ENCODE results near the gene AMH. TPM values are rescaled to one million over a fixed set of nuclear protein-coding genes. Genes with fewer than 3 reads are reported as not detected.

Gene AMH
- total RNA-seq, 2 donors from 2014 or later = 0.50 to 2.7 TPM

- Mint-ChIP-seq H3K36me3 (ENCODE audit: low read depth) (peaks cover 5% of the 10 kb centered on the region), H3K27me3 (no peaks in the 10 kb centered on the region), H3K4me3 (peak overlapping the region; percentile 67), H3K27ac (no peak overlapping the region), H3K4me1 (peaks cover 43% of the 10 kb centered on the region)
- ATAC-seq (no peak), DNase-seq (no peak)
- H3K9me3 ChIP-seq (ENCODE audit: control insufficient read depth, low read length, poor library complexity, severe bottlenecking) = no peaks in the 10 kb centered on the region
These were observed 6.3 kb upstream of the AMH start for GRCh38 chr19:2242816-2243215.

GRCh38 chr19:2243274-2244124 is 5.6 kb upstream of the AMH start:
- DNase-seq (no peak), ATAC-seq (no peak)
- H3K4me3 Mint-ChIP-seq = peak overlapping the region; percentile 67
- no peaks in the 10 kb centered on the region for H3K27me3 Mint-ChIP-seq
- H3K9me3 ChIP-seq (ENCODE audit: control insufficient read depth, low read length, poor library complexity, severe bottlenecking) = no peaks in the 10 kb centered on the region
- H3K4me1 Mint-ChIP-seq = peaks cover 36% of the 10 kb centered on the region
- no peak overlapping the region for H3K27ac Mint-ChIP-seq
- H3K36me3 Mint-ChIP-seq (ENCODE audit: low read depth) = peaks cover 5% of the 10 kb centered on the region

GRCh38 chr19:2244125-2244411 is 5.1 kb upstream of the AMH start:
- Mint-ChIP-seq H3K27me3 (no peaks in the 10 kb centered on the region), H3K4me1 (peaks cover 33% of the 10 kb centered on the region), H3K27ac (no peak overlapping the region), H3K36me3 (ENCODE audit: low read depth) (peaks cover 5% of the 10 kb centered on the region), H3K4me3 (no peak overlapping the region)
- no peaks in the 10 kb centered on the region for H3K9me3 ChIP-seq (ENCODE audit: control insufficient read depth, low read length, poor library complexity, severe bottlenecking)
- ATAC-seq (no peak), DNase-seq (no peak)

GRCh38 chr19:2244486-2244885 is 4.6 kb upstream of the AMH start:
- no peak for ATAC-seq

GRCh38 chr19:2245273-2245672 is 3.9 kb upstream of the AMH start:
- ATAC-seq (no peak), DNase-seq (no peak)
- Mint-ChIP-seq H3K27me3 (no peaks in the 10 kb centered on the region), H3K4me3 (no peak overlapping the region), H3K27ac (no peak overlapping the region), H3K36me3 (ENCODE audit: low read depth) (peaks cover 5% of the 10 kb centered on the region), H3K4me1 (peaks cover 27% of the 10 kb centered on the region)
- H3K9me3 ChIP-seq (ENCODE audit: control insufficient read depth, low read length, poor library complexity, severe bottlenecking) = no peaks in the 10 kb centered on the region

More at GRCh38 chr19:2244486-2244885, 4.6 kb upstream of the AMH start:
- H3K36me3 Mint-ChIP-seq (ENCODE audit: low read depth) = peaks cover 5% of the 10 kb centered on the region
- no peak for DNase-seq
- H3K9me3 ChIP-seq (ENCODE audit: control insufficient read depth, low read length, poor library complexity, severe bottlenecking) = no peaks in the 10 kb centered on the region
- H3K4me3 Mint-ChIP-seq = no peak overlapping the region
- H3K4me1 Mint-ChIP-seq = peaks cover 31% of the 10 kb centered on the region
- no peak overlapping the region for H3K27ac Mint-ChIP-seq
- H3K27me3 Mint-ChIP-seq = no peaks in the 10 kb centered on the region

GRCh38 chr19:2246014-2246620 is 3.0 kb upstream of the AMH start:
- DNase-seq (no peak), ATAC-seq (no peak)
- H3K36me3 Mint-ChIP-seq (ENCODE audit: low read depth) = peaks cover 5% of the 10 kb centered on the region
- peak overlapping the region; percentile 24 for H3K27ac Mint-ChIP-seq
- peaks cover 19% of the 10 kb centered on the region for H3K4me1 Mint-ChIP-seq
- H3K4me3 Mint-ChIP-seq = no peak overlapping the region
- no peaks in the 10 kb centered on the region for H3K9me3 ChIP-seq (ENCODE audit: control insufficient read depth, low read length, poor library complexity, severe bottlenecking)
- H3K27me3 Mint-ChIP-seq = no peaks in the 10 kb centered on the region

- Mint-ChIP-seq H3K27me3 (no peaks in the 10 kb centered on the region), H3K27ac (no peak overlapping the region), H3K4me1 (peaks cover 11% of the 10 kb centered on the region), H3K36me3 (ENCODE audit: low read depth) (peaks cover 5% of the 10 kb centered on the region), H3K4me3 (no peak overlapping the region)
- DNase-seq = no peak
- no peak for ATAC-seq
- no peaks in the 10 kb centered on the region for H3K9me3 ChIP-seq (ENCODE audit: control insufficient read depth, low read length, poor library complexity, severe bottlenecking)
These were observed 2.2 kb upstream of the AMH start for GRCh38 chr19:2246801-2247361.

GRCh38 chr19:2247433-2248101 is 1.6 kb upstream of the AMH start:
- no peaks in the 10 kb centered on the region for H3K9me3 ChIP-seq (ENCODE audit: control insufficient read depth, low read length, poor library complexity, severe bottlenecking)
- Mint-ChIP-seq H3K36me3 (ENCODE audit: low read depth) (peaks cover 4% of the 10 kb centered on the region), H3K27me3 (no peaks in the 10 kb centered on the region), H3K4me1 (peaks cover 6% of the 10 kb centered on the region), H3K27ac (no peak overlapping the region), H3K4me3 (no peak overlapping the region)
- no peak for ATAC-seq
- no peak for DNase-seq

- peaks cover 4% of the 10 kb centered on the region for H3K4me1 Mint-ChIP-seq
- ATAC-seq = no peak
- H3K9me3 ChIP-seq (ENCODE audit: control insufficient read depth, low read length, poor library complexity, severe bottlenecking) = no peaks in the 10 kb centered on the region
- H3K27me3 Mint-ChIP-seq = no peaks in the 10 kb centered on the region
- peaks cover 5% of the 10 kb centered on the region for H3K36me3 Mint-ChIP-seq (ENCODE audit: low read depth)
- H3K4me3 Mint-ChIP-seq = no peak overlapping the region
- DNase-seq = no peak
- H3K27ac Mint-ChIP-seq = no peak overlapping the region
These were observed 750 bp upstream of the AMH start for GRCh38 chr19:2248136-2249009.

GRCh38 chr19:2249880-2250765 is 1.0 kb downstream of the AMH start:
- Mint-ChIP-seq H3K27me3 (no peaks in the 10 kb centered on the region), H3K36me3 (ENCODE audit: low read depth) (peaks cover 5% of the 10 kb centered on the region), H3K4me1 (peaks cover 2% of the 10 kb centered on the region), H3K27ac (no peak overlapping the region), H3K4me3 (peak overlapping the region; percentile 25)
- ATAC-seq = no peak
- DNase-seq = no peak
- no peaks in the 10 kb centered on the region for H3K9me3 ChIP-seq (ENCODE audit: control insufficient read depth, low read length, poor library complexity, severe bottlenecking)

GRCh38 chr19:2250766-2251105 is 1.6 kb downstream of the AMH start:
- no peak overlapping the region for H3K27ac Mint-ChIP-seq
- H3K4me3 Mint-ChIP-seq = no peak overlapping the region
- H3K9me3 ChIP-seq (ENCODE audit: control insufficient read depth, low read length, poor library complexity, severe bottlenecking) = no peaks in the 10 kb centered on the region
- peaks cover 2% of the 10 kb centered on the region for H3K4me1 Mint-ChIP-seq
- no peak for ATAC-seq
- no peaks in the 10 kb centered on the region for H3K27me3 Mint-ChIP-seq
- DNase-seq = no peak
- H3K36me3 Mint-ChIP-seq (ENCODE audit: low read depth) = peaks cover 4% of the 10 kb centered on the region
